Colonic mucosa (tissue), 4 donors: ENCODE data around the gene NINJ1. TPM values are rescaled to one million over a fixed set of nuclear protein-coding genes. Genes with fewer than 3 reads are reported as not detected.
"Not testable (repeated sequence)": the region's sequence is repeated elsewhere in the genome, so short reads cannot be mapped to it uniquely, and the experiment has no call there.

Experiments
- DNase-seq: peaks from one replicate; pipeline ENCODE4 v3.0.0-alpha.2; 2020
- H3K27ac ChIP-seq: fragments of 200-600 bp; one replicate; pipeline ENCODE4 v1.8.0; 2021
- H3K27me3 ChIP-seq: fragments of 200-600 bp; one replicate; pipeline ENCODE4 v1.8.0; 2021
- H3K36me3 ChIP-seq: fragments of 200-600 bp; one replicate; pipeline ENCODE4 v1.8.0; 2021
- H3K4me1 ChIP-seq: fragments of 200-600 bp; one replicate; pipeline ENCODE4 v1.8.0; 2021; ENCODE audit warnings: mild to moderate bottlenecking
- H3K4me3 ChIP-seq: fragments of 200-600 bp; one replicate; pipeline ENCODE4 v1.8.0; 2021
- H3K9ac ChIP-seq, 2 donors: one replicate each; pipeline ENCODE4 v1.7.0; 2013; ENCODE audit warnings: control low read depth in 2 of 2, low read depth in 2 of 2, low read length in 2 of 2
- H3K9me3 ChIP-seq: fragments of 200-600 bp; one replicate; pipeline ENCODE4 v1.8.0; 2021
- CTCF ChIP-seq: fragments of 200-600 bp; IDR thresholded peaks from one replicate; pipeline ENCODE4 v1.8.0; 2022; ENCODE audit warnings: antibody characterized with exemption, mild to moderate bottlenecking
- intact Hi-C: fragments of 100-400 bp; cut with DNase I; formaldehyde crosslinking; loops from one replicate; pipeline ENCODE4 v1.14.1; 2022
- total RNA-seq, 2 donors: library from RNA; stranded (reverse); fragmentation: NEBNext Ultra II Directional in 1 of 2; extraction: Animal tissue kit (Norgen Biotek cat#: 25700) in 1 of 2; gene quantifications; one replicate each; pipeline ENCODE4 v1.2.1, GENCODE V29; 2021
- donor health status: healthy.
- donor health status: DM: no; HTN: no; CAD: no.
- donor health status: DM: no; HTN: no; CAD: no.

The NINJ1 gene
- total RNA-seq, 2 donors from 2014 or later: 24.5 to 29.4 TPM

- H3K4me1 ChIP-seq: no peaks in the 10 kb centered on the region
- no peak for TF ChIP-seq CTCF
- no peaks in the 10 kb centered on the region for H3K9me3 ChIP-seq
- DNase-seq: no peak
- no peak overlapping the region for H3K9ac ChIP-seq
- H3K4me3 ChIP-seq: no peak overlapping the region
- no peaks in the 10 kb centered on the region for H3K27me3 ChIP-seq
- intact Hi-C loops: no loop called here
- H3K27ac ChIP-seq: no peak overlapping the region
- no peaks in the 10 kb centered on the region for H3K36me3 ChIP-seq
Measured at GRCh38 chr9:93149361-93149760, 15.3 kb upstream of the NINJ1 start.

GRCh38 chr9:93148721-93149120, 14.7 kb upstream of the NINJ1 start:
- Histone ChIP-seq H3K27ac (no peak overlapping the region), H3K9ac (no peak overlapping the region), H3K36me3 (no peaks in the 10 kb centered on the region), H3K4me1 (no peaks in the 10 kb centered on the region), H3K4me3 (no peak overlapping the region), H3K9me3 (no peaks in the 10 kb centered on the region), H3K27me3 (no peaks in the 10 kb centered on the region)
- intact Hi-C loops: no loop called here
- no peak for TF ChIP-seq CTCF
- no peak for DNase-seq

- Histone ChIP-seq H3K4me1 (no peaks in the 10 kb centered on the region), H3K27ac (no peak overlapping the region), H3K9ac (no peak overlapping the region), H3K9me3 (no peaks in the 10 kb centered on the region), H3K27me3 (no peaks in the 10 kb centered on the region), H3K4me3 (no peak overlapping the region), H3K36me3 (no peaks in the 10 kb centered on the region)
- no peak for TF ChIP-seq CTCF
- no peak for DNase-seq
- intact Hi-C loops: no loop called here
Measured at GRCh38 chr9:93147632-93148031, 13.6 kb upstream of the NINJ1 start.

GRCh38 chr9:93146696-93147095, 12.6 kb upstream of the NINJ1 start:
- H3K4me3 ChIP-seq, H3K27ac ChIP-seq, DNase-seq, H3K9ac ChIP-seq, H3K36me3 ChIP-seq, H3K9me3 ChIP-seq, H3K4me1 ChIP-seq, intact Hi-C loops, H3K27me3 ChIP-seq: not testable (repeated sequence)

- H3K4me1 ChIP-seq: no peaks in the 10 kb centered on the region
- no peak overlapping the region for H3K27ac ChIP-seq
- no peaks in the 10 kb centered on the region for H3K36me3 ChIP-seq
- intact Hi-C loops: no loop called here
- H3K27me3 ChIP-seq: no peaks in the 10 kb centered on the region
- no peak overlapping the region for H3K4me3 ChIP-seq
- H3K9ac ChIP-seq: no peak overlapping the region
- peak; percentile 58 for DNase-seq
- TF ChIP-seq CTCF: no peak
- no peaks in the 10 kb centered on the region for H3K9me3 ChIP-seq
Measured at GRCh38 chr9:93143830-93144530, 9.9 kb upstream of the NINJ1 start.

GRCh38 chr9:93141771-93142483, 7.9 kb upstream of the NINJ1 start:
- no peak overlapping the region for H3K9ac ChIP-seq
- no peaks in the 10 kb centered on the region for H3K9me3 ChIP-seq
- H3K27ac ChIP-seq: no peak overlapping the region
- H3K4me3 ChIP-seq: no peak overlapping the region
- H3K4me1 ChIP-seq: no peaks in the 10 kb centered on the region
- intact Hi-C loops: no loop called here
- DNase-seq: no peak
- H3K36me3 ChIP-seq: no peaks in the 10 kb centered on the region
- TF ChIP-seq CTCF: no peak
- no peaks in the 10 kb centered on the region for H3K27me3 ChIP-seq
